NCI-H526 treated with DMSO at 0.1 percent for 48 hours (cell line): ENCODE data around the gene CDR2L.
A peak's percentile ranks its signal among the peaks of the same experiment; 100 is the strongest.
"Not testable (repeated sequence)": the region's sequence is repeated elsewhere in the genome, so short reads cannot be mapped to it uniquely, and the experiment has no call there.

Experiments used
- DNase-seq: peaks from one replicate; lab custom pipeline; 2025; lab: John Stamatoyannopoulos, UW

Gene CDR2L

DNA sequence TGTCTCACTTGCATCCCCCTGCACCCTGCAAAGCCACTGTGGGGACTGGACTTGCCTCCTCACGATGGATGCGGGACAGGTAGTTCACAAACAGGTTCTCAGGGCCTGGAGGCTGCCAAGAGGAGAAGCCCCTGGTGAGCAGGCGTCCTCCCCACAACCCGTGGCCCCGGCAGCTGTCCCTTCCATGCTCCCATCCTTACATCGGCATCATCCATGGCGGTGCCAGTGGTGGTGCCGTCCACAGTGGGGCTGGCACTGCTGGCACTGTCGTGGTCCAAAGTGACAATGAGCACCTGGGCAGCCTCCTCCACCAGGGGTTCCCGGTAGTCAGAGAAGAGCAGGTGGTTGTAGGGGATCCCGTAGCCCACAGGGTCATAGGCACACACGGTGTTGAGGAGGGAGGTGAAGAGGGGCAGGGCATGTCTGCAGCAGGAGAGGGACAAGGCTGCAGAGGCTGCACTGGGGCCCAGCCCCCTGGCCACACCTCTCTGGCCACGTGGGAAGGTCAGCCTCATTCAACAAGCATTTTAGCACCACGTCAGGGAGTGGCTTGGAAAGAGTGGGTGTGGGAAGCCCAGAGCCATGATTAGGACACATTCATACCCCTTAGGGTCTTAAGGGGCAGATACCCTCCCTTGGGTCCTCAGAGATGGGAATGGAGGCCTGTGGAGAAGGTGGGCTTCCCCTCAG, 27.5 kb upstream of the CDR2L start:
- no peak for DNase-seq

DNA sequence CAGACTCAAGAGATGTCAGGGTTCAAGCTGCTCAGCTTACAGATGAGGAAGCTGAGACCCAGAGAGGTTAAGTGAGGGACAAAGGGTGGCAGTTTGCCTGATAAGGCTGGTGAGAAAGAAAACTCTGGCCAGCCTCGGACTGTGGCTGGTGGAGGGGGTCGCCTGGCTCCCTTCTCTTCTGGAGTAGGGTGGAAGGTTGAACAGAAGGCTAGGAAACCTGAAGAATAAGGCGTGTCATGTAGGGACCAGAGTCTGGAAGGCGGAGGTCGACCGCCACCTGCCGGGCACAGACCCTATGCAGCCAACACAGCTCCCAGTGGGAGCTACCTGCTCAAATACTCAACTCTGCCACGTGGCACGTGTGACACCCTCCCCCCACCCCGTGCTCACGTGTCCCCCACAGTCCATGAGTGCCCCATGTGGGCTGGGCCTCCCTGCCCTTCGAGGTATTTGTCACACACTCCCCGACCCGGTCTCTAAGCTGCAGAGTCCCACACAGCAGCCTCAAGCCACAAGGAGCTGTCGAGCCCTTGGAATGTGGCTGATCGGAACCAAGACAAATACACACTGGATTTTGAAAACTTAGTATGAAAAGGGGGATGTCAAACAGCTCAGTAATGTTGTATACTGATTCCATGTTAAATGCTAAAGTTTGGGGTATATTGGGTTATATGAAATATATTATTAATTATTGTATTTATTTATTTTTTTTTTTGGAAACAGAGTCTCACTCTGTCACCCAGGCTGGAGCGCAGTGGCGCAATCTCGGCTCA, 26.7 kb upstream of the CDR2L start:
- peak; percentile 76 for DNase-seq

DNA sequence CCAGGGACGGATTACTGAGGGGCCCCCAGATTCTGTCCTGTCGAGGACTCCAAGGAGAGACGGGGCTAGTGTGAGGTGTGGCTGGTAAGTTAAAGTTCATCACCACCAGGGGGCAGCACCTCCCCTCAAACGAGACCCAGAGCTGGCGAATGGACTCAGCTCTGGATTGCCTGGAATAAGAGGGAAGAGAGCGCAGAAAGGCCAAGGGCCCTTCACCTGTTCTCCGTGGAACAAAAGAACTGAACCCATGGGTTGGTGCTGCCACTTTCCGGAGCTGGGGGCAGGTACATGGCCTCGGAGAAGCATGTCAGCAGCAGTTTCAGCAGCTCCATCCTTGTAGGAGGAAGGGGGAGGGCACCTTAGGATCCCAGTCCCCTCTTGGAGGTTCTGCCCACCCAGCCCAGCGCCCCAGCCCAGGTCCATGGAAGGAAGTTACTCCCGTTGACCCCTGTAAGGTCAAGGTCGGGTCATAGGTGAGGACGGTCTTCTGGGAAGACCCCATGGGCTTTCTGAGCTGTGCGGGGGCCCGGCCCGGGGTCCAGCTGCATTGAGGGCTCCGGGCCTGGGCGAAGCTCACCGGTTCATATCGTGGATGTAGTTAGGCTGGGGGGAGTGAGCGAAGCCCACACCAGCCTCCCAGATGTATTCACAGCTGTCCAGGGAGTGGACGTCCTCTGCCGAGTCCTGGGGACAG, 25.6 kb upstream of the CDR2L start:
- DNase-seq = peak; percentile 79

DNA sequence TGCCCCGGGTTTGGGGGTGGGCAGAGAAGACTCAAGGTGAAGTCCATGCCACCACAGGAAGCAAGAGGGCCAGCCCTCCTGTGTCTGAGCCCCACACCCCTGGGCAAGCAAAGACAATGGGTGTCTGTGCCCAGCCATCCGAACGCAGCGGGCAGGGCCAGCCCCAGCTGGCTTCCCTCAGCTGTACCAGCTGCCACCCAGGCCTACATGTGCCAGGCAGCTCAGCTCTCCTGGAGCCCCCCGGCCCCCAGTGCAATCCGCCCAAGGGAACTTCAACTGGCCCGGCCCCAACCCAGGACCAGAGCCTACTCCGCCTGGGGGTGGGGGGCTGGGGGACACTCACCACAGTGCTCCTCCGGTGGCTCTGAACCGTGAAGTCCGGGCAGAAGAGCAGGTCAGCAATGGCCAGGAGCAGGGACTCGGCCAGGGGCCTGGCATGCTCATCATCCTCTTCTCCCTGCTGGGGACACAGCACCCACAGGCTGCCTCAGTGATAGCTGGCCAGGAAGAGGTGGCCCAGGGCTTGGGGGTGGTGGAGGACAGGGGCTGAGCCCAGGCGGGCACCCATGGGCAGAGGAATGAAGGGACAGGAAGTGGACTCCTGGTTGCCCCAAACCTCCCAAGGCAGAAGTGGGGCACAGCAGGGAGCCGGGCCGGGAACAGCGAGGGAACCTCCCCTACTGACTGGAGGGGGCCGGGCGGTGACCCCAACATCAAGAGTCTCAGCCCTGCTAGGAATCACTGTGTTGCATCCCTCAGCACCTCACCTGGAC, 24.6 kb upstream of the CDR2L start:
- no peak for DNase-seq

DNA sequence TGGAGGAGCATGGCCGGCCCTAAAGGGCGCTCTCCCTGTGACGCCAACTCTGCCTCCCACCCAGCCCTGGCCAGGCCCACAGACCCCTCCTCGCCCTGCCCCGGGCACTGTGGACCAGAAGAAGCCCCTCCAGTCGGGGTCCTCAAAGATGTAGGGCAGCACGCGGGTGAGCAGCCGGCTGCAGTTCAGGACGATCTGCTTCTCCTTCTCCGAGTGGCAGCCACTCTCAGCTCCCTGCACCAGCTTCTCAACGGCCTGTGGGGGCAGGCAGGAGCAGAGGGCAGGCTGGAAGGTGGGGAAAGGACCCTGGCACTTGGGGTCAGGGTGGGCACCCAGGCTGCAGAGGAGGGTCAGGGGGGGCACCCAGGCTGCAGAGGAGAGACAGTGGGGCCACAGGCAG, 23.8 kb upstream of the CDR2L start:
- DNase-seq = no peak

DNA sequence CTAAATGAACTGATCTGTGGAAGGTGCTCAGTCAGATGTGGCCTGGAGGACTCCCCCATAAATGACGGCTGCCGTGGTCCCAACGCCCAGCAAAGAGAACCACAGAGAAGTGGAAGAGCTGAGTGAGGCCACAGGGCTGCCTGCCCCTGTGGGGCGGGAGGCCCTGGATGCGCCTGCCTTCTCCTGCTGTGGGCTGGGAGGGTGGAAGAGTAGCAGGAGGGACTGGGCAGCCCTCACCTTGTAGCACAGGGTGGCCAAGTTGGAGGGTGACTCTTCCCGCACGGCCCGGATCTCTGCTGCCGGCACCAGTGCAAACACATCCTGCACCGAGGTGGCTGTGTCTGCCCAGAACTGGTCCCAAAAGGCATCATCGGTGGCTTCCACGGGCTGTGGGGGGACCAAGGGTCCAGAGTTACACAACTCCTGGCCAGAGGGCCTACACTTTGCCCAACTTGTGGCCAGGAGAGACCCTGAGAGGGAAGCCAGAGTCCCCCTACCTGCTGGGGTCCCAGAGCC, 23.1 kb upstream of the CDR2L start:
- DNase-seq = no peak

DNA sequence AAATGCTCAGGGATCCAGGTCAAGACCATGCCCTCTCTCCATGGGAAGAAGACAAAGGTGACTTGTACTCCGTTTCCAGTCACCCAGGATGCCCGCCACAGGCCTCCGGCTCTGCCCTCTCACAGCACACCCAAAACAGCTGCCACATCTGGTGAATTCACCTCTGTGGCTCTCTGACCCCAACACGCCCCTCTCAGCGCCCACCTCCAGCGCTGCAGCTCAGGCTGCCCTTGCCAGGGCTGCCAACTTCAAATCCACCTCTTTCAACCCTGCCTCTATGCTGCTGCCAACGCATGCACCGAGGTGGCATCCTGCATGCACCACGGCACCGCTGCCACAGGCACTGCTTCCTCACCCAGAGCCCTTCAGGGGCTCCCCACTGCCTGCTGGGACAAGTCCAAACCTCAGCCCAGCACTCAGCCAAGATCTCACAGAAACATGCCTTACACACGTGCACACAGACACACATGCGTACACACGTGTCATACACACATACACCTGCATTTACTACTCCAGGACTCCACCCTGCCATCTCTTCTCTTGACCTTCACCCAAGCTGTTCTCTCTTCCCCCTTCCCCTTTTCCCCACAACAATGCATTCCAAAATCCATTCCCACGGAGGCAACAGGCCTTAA, 22.3 kb upstream of the CDR2L start:
- no peak for DNase-seq

DNA sequence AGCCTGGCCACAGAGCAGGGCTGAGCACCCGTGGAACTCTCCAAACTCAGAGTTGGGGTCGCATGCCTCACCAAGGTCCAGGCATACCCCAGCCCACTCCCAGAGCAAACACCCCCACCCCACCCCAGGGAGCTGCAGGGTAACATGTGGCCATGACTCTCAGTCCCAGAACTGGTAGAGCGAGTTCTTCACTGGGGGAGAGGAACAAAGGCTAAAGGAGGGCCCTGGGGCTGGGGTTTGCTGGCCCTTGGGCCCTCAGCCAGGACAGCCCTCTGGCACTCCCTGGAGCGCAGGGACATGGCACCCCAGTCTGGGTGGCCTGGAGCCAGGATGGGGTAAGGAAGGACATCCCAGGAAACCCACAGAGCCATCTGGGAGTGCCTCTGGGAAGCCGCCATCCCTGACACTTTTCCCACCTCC, 19.1 kb upstream of the CDR2L start:
- DNase-seq = no peak

DNA sequence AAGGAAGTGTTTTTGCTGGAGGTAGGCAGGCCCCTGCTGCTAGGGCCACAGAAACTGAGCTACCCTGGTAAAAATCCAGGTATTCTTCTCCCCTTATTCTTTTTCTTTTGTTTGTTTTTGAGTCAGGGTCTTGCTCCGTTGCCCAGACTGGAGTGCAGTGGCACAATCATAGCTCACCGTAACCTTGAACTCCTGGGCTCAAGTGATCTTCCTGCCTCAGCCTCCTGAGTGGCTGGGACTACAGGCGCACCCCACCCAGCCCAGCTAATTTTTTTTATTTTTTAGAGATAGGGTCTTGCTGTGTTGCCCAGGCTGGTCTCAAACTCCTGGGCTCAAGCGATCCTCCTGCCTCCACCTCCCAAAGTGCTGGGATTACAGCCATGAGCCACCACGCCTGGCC, 17.9 kb upstream of the CDR2L start:
- not testable (repeated sequence) for DNase-seq

DNA sequence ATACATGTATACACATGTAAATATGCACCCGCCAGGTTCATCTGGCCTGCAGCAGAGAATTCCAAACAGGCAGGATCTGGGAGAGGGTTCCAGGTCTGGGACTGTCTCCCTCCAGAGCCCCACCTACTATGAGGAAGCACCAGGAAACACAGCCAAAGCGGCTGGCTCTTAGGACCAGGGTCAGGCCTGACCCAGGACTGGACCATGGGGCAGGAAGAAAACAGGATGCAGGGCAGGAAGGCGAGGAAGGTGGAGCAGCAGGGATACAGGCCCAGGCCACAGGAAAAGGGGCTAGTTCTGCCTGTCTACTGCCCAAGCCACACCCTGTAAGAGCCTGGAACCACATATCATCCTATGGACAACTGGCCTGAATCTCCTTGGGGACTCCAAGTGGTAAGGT, 17.0 kb upstream of the CDR2L start:
- no peak for DNase-seq

DNA sequence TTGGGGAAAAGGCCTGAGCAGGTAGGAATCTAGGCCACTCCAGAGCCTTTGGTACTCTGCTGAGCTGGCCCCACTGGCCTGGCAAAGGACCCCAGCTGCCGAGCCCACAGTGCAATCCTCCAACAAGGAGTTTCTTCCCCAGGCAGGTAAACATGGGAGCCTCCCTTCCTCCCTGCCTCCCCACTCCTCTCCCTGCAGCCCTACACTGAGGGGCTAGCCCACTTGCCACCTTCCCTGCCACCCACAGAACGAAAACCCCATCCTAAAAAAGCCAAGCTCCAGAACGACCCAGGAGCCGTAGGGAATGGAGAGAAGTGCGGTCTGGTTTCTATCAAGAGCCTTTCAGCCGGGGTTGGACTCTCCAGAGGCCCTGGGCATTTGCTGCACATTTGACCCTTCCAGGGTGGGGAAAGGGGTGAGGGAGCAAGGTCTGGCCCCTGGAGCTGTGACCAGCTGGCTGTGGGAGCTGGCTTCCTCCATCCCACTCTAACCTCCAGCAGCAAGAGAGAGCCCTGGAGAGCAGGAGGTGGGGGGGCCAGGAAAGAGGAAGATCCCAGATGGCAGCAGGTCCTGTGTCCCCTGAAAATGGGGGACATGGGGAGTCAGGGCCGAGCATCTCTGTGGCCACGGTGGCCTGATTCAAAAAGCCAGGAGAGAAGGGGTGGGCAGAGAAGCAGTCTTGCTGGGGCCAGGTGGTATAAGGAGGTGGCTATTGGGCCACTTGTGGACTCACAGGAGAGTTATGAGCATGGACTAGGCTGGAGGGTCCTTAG, 16.2 kb upstream of the CDR2L start:
- DNase-seq = no peak

DNA sequence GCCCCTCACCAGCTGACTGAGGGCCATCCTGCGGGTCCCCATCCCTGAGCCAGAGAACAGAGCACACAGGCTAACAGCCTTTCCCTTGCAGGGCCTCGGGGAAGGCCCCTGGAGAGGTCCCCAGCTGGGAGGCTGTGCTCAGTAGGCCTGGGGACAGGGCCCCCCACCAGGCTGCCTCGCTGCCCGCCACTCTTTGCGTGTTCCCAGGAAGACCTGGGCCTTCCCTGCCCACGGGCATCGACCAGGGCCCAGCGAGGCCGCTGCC, 15.7 kb upstream of the CDR2L start:
- no peak for DNase-seq

DNA sequence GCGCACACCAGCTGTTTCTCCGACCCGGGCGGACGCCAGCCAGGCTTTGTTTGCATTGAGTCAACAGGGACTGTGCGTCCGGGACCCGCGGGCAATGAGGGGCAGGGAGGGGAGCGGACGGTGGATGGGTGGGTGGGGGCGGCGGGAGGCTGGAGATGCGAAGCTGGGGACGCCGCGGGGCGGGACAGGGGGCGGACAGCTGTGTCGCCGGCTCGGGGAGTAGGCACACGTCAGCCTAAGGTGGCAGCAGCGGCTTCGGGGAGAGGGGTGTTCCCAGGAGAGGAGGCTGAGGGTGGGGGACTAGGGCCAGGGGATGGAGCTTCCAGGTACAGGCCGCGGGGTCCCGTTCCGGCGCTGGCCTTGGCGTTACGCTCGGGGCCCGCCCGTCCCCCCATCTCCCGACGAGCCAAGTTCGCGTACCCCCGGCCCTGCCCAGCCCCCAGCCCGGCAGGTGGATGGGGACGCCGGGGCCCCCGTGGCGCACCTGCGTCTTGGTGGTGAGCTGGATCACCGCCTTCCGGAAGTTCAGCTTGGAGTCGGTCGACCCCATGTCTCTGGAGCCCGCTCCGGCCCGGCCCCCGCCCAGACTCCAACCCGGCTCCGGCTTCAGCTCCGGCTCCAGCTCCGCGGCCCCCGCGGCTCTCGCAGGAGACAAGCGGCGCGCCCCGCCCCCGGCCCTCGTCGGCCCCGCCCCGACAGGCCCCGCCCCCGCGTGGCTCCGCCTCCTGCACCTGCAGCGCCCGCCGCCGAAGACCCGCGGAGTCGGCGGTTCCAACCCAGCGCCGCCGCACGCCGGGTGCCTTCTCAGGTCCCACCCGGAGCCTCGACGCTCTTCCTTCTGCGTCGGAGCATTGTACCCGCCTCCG, 15.1 kb upstream of the CDR2L start, which contains the start of gene HID1:
HID1 (minus strand) TSS at position 653 of the 866 bp plus-strand sequence; CDS start at position 550, 103 bp downstream.
- peak; percentile 39 for DNase-seq

DNA sequence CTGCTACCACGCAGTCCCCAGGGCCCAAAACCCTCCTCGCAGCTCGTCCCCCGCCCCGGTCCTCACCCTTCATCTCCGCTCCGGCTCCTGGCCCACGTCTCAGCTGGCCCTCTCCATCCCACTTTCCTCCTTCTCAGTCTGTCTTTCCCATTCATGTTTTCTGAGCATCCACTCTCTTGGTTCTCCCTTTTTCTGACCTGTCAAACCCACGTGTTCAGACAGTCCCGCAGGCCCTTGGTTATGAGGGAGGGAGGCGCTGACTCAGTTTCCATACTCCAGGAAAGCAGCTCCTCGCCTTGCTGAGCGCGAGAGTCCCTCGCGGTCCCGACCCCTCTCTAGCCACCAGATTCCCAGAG, 14.5 kb upstream of the CDR2L start:
- DNase-seq = no peak

DNA sequence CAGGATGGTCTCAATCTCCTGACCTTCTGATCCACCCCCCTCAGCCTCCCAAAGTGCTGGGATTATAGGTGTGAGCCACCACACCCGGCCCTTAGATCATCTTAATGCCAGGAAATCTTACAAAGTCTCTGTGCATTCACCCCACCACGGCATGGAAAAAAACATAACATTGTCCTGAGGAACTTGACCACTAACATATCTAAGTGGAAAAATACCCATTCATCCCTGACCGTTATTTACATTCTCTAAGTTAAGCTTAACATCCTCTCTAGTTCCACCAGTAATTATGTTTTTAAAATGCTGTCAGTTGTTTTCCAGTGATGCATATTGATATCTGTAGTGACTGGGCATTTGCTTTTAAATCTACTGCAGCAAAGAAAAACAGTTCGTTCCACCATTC, 11.5 kb upstream of the CDR2L start:
- DNase-seq = no peak

DNA sequence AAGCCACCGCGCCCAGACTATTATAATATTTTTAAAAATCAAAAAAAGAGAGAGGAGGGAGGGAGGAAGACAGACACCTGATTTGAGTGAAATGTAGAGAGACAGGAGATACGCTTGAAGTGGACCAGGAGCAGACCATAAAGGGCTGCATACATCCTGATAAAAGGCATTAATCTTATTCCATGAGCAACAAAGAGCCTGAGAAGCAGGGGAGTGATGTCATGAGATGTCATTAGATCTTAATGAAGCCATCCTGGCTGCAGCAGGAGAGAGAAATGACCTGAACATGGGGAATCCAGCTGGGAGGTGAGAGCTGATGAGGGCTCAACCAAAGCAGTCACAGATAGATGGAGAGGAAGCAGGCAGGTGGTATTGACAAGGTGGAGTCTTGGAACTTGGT, 9.6 kb upstream of the CDR2L start:
- no peak for DNase-seq

DNA sequence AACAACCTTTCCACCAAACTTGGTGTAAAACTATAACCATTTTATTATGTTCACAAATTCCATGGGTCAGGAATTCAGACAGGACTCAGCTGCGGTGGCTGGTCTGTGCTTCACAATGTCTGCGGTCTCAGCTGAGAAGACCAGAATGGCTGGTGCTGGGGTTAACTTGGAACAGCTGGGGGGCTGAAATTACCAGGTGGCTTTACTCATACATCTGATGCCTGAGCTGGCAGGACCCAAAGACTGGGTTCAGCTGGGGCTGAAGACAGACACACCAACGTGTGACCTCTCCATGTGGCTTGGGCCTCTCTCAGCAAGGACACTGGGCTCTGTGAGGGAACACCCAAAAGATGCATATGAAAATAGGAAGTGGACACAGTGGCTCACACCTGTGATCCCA, 9.2 kb upstream of the CDR2L start:
- no peak for DNase-seq

DNA sequence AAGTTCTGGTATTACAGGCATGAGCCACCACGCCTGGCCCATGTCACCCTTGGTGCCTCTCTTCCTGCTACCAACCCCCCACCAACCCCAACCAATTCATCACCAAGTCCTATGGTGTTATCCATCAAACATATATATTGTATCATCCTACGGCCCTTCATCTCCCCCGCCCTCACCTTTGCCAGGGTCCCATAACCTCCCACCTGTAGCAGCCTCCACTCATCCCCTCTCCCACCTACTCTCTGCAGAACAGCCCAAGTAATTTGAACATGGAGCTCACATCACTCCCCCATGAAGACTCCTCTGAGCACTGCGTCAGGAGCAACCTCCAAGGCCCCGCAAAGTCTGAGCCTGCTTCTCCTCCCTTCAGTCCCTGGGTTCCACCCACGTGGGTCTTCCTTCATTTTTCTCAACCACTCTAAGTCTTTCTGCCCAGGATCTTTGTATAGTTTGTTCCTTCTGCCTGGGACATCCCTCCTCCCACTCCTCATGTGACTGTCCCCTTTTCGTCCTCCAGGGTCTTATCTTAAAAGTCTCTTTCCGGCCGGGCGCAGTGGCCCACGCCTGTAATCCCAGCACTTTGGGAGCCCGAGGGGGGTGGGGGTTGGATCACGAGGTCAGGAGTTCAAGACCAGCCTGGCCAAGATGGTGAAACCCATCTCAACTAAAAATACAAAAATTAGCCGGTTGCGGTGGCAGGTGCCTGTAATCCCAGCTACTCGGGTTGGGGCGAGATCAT, 7.9 kb upstream of the CDR2L start:
- DNase-seq = no peak

DNA sequence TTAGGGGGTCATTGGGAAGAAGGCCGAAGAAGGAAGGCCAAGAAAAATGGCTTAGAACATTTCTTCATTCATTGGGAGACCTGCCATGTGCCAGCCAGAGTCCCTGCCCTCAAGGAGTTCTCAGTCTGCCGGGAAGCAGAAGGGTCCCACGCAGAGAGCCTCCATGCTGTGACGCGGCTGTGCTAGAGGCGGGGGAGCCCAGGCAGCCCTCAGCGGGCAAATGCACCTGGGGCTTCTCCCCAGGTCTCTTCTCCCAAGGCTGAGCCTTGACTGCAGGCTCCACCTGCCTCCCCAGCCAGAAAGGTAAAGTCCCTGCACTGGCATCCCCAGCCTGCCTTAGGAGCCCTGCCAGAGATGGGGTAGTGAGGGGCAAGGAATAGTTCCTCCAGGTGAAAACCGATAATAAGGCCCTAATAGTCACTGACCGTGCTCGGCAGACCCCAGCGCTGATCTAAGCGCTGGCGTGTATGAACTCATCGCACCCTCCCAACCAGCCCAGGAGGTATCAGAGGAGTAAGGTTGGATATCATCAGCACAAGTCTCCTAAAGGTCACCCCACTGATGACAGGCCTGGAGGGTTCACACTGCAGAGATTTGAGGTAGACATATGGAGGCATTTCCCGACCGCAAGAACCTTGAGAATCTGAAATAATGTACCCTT, 6.0 kb upstream of the CDR2L start:
- DNase-seq = no peak
